ENCODE results near the gene PSME2.

PSME2 gene

DNA sequence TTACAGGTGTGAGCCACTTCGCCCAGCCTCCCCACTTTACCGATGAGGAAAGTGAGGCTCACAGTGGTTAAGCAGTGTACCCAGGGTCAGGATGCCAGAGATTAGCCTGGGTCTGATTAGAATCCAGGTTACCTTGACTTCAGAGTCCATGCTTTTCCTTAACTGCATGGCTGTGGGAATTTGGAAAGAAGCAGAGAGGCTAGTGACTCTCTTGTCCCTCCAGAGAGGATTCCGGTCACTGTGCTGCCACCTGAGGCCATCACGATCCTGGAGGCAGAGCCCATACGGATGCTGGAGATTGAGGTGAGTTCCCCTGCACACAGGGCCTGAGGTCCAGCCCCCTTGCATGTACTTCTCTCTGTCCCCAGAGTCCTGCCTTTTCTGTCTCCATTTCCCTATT is 30.2 kb upstream of the PSME2 start:
- no peak overlapping the region for H3K27ac ChIP-seq
- DNase-seq (ENCODE audit: low read depth, low spot score), result no peak
- H3K4me3 ChIP-seq, result no peak overlapping the region
- H3K9ac ChIP-seq (ENCODE audit: insufficient read length), result no peak overlapping the region
- no peaks in the 10 kb centered on the region for H3K9me3 ChIP-seq (ENCODE audit: low read depth, low read length)
- no peak for TF ChIP-seq FOXP2 (optimal IDR thresholded peaks at IDR 0.05; ENCODE audit: control extremely low read depth, extremely low read length, insufficient read depth)
- no peak for TF ChIP-seq EZH2 (IDR thresholded peaks at IDR 0.05)
- TF ChIP-seq POLR2AphosphoS5 (IDR thresholded peaks at IDR 0.05; ENCODE audit: borderline replicate concordance, low read depth, low read length), result no peak
- H3K36me3 ChIP-seq (ENCODE audit: insufficient read depth, low read length), result peaks cover 23% of the 10 kb centered on the region; the same call in 1 of the 2 replicates

- H3K4me3 ChIP-seq, result no peak overlapping the region
- no peaks in the 10 kb centered on the region for H3K36me3 ChIP-seq (ENCODE audit: insufficient read depth, low read length)
- no peaks in the 10 kb centered on the region for H3K9me3 ChIP-seq (ENCODE audit: low read depth, low read length)
- DNase-seq (ENCODE audit: low read depth, low spot score), result no peak
- H3K27ac ChIP-seq, result no peak overlapping the region
- no peak for TF ChIP-seq FOXP2 (optimal IDR thresholded peaks at IDR 0.05; ENCODE audit: control extremely low read depth, extremely low read length, insufficient read depth)
- no peak overlapping the region for H3K9ac ChIP-seq (ENCODE audit: insufficient read length)
Observed at GRCh38 chr14:24172871-24173281, 26.5 kb upstream of the PSME2 start.

DNA sequence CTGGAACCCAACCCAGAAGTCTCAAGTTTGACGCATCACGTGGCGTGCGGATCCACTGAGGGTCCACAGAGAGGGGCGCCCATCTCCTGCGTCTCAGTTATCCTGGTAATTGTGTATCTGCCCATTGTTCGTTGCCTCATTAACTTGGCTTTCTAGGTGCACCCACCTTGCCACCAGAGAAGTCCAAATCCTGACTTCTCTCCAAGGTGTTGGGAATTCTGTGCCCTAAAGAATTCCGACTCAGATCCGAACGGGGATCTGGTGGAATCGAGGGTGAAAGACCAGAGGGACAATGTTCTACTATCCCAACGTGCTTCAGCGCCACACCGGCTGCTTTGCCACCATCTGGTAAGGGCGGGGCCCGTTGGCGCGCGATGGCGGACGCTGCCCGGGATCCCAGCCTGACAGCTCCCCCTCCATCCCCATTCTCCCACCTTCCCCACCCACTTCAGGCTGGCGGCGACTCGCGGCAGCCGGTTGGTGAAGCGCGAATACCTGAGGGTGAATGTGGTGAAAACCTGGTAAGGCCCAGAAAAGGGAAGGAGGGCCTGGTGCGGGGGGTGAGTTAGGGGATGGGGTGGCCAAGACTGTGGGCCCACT is 26.0 kb upstream of the PSME2 start:
- Histone ChIP-seq H3K4me3 (no peak overlapping the region), H3K36me3 (ENCODE audit: insufficient read depth, low read length) (no peaks in the 10 kb centered on the region), H3K9me3 (ENCODE audit: low read depth, low read length) (no peaks in the 10 kb centered on the region), H3K9ac (ENCODE audit: insufficient read length) (no peak overlapping the region), H3K27ac (no peak overlapping the region)
- no peak for TF ChIP-seq EZH2 (IDR thresholded peaks at IDR 0.05)
- no peak for TF ChIP-seq POLR2AphosphoS5 (IDR thresholded peaks at IDR 0.05; ENCODE audit: borderline replicate concordance, low read depth, low read length)
- TF ChIP-seq FOXP2 (optimal IDR thresholded peaks at IDR 0.05; ENCODE audit: control extremely low read depth, extremely low read length, insufficient read depth), result no peak
- no peak for DNase-seq (ENCODE audit: low read depth, low spot score)

GRCh38 chr14:24171422-24172260 is 25.2 kb upstream of the PSME2 start, which contains the start of gene REC8:
TSS of gene REC8 (plus strand) at chr14:24172080. CDS start at chr14:24172553, 473 bp downstream.
- H3K27ac ChIP-seq, result no peak within 1 kb of the TSS
- H3K9me3 ChIP-seq (ENCODE audit: low read depth, low read length), result no peaks in the 10 kb centered on the region
- H3K9ac ChIP-seq (ENCODE audit: insufficient read length), result no peak within 1 kb of the TSS
- no peak for DNase-seq (ENCODE audit: low read depth, low spot score)
- H3K4me3 ChIP-seq, result no peak within 1 kb of the TSS
- TF ChIP-seq POLR2AphosphoS5 (IDR thresholded peaks at IDR 0.05; ENCODE audit: borderline replicate concordance, low read depth, low read length) (no peak), EZH2 (IDR thresholded peaks at IDR 0.05) (no peak), FOXP2 (optimal IDR thresholded peaks at IDR 0.05; ENCODE audit: control extremely low read depth, extremely low read length, insufficient read depth) (no peak)
- H3K36me3 ChIP-seq (ENCODE audit: insufficient read depth, low read length), result no peaks in the 10 kb centered on the region

DNA sequence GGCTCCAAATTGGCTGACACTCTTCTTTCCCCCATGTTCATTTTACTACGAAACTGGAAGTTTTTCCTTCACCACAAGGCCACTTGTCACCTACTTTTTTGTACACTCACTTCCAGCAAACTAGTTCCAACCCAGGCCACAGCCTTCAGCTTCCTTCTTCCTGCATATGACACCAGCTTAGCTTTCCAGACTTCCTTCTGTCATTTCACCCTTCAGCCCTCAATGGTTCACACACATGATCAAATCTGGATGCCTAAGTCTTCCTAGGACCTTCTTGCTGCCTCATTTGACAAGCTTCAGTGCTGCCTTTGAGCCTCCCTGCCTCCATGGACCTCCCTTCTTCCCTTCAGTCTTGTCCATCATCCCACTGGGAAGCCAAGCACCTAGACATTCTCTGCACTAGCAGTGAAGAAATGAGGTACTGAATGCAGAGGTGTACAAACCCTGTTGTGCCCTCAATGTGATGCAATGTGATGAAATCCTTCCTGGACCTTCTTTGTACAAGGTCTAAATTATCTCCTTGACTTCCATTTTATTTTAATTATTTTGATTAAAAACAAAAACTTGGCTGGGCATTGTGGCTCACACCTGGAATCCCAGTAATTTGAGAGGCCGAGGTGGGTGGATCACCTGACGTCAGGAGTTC is 21.2 kb upstream of the PSME2 start:
- Histone ChIP-seq H3K27ac (peak overlapping the region; percentile 31; the same call in 1 of the 2 replicates), H3K4me3 (no peak overlapping the region), H3K9me3 (ENCODE audit: low read depth, low read length) (no peaks in the 10 kb centered on the region), H3K9ac (ENCODE audit: insufficient read length) (no peak overlapping the region), H3K36me3 (ENCODE audit: insufficient read depth, low read length) (no peaks in the 10 kb centered on the region; the same call in 1 of the 2 replicates)
- TF ChIP-seq POLR2AphosphoS5 (IDR thresholded peaks at IDR 0.05; ENCODE audit: borderline replicate concordance, low read depth, low read length), result no peak
- TF ChIP-seq EZH2 (IDR thresholded peaks at IDR 0.05), result no peak
- TF ChIP-seq FOXP2 (optimal IDR thresholded peaks at IDR 0.05; ENCODE audit: control extremely low read depth, extremely low read length, insufficient read depth), result no peak
- DNase-seq (ENCODE audit: low read depth, low spot score), result no peak

DNA sequence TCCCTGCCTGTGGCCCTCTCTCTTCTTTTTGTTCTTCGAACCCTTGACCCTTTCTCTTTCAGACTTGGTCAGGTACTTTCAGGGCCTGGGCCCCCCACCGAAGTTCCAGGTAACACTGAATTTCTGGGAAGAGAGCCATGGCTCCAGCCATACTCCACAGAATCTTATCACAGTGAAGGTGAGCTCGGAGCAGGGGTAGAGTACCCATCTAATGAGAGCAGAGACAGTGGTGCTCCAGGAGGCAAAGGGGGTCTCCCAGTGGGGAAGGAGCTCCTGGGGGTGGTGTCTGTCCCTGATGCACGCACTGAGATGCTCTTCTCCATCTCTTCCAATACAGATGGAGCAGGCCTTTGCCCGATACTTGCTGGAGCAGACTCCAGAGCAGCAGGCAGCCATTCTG is 19.4 kb upstream of the PSME2 start:
- no peak for TF ChIP-seq FOXP2 (optimal IDR thresholded peaks at IDR 0.05; ENCODE audit: control extremely low read depth, extremely low read length, insufficient read depth)
- TF ChIP-seq EZH2 (IDR thresholded peaks at IDR 0.05), result no peak
- TF ChIP-seq POLR2AphosphoS5 (IDR thresholded peaks at IDR 0.05; ENCODE audit: borderline replicate concordance, low read depth, low read length), result no peak
- Histone ChIP-seq H3K9me3 (ENCODE audit: low read depth, low read length) (no peaks in the 10 kb centered on the region), H3K36me3 (ENCODE audit: insufficient read depth, low read length) (no peaks in the 10 kb centered on the region; the same call in 1 of the 2 replicates), H3K4me3 (no peak overlapping the region), H3K27ac (no peak overlapping the region), H3K9ac (ENCODE audit: insufficient read length) (no peak overlapping the region)
- DNase-seq (ENCODE audit: low read depth, low spot score), result no peak

GRCh38 chr14:24164518-24164991 is 18.1 kb upstream of the PSME2 start:
- peak overlapping the region; percentile 45 for H3K9ac ChIP-seq (ENCODE audit: insufficient read length)
- H3K4me3 ChIP-seq, result no peak overlapping the region
- peaks cover 11% of the 10 kb centered on the region; the same call in 1 of the 2 replicates for H3K36me3 ChIP-seq (ENCODE audit: insufficient read depth, low read length)
- no peak for TF ChIP-seq EZH2 (IDR thresholded peaks at IDR 0.05)
- TF ChIP-seq FOXP2 (optimal IDR thresholded peaks at IDR 0.05; ENCODE audit: control extremely low read depth, extremely low read length, insufficient read depth), result no peak
- TF ChIP-seq POLR2AphosphoS5 (IDR thresholded peaks at IDR 0.05; ENCODE audit: borderline replicate concordance, low read depth, low read length), result no peak
- no peaks in the 10 kb centered on the region for H3K9me3 ChIP-seq (ENCODE audit: low read depth, low read length)
- no peak overlapping the region for H3K27ac ChIP-seq
- DNase-seq (ENCODE audit: low read depth, low spot score), result no peak

GRCh38 chr14:24162093-24162492 is 15.7 kb upstream of the PSME2 start:
- TF ChIP-seq EZH2 (IDR thresholded peaks at IDR 0.05) (no peak), FOXP2 (optimal IDR thresholded peaks at IDR 0.05; ENCODE audit: control extremely low read depth, extremely low read length, insufficient read depth) (no peak), POLR2AphosphoS5 (IDR thresholded peaks at IDR 0.05; ENCODE audit: borderline replicate concordance, low read depth, low read length) (no peak)
- peak overlapping the region; percentile 78; the same call in 1 of the 2 replicates for H3K4me3 ChIP-seq
- no peaks in the 10 kb centered on the region for H3K9me3 ChIP-seq (ENCODE audit: low read depth, low read length)
- peak overlapping the region; percentile 64 for H3K9ac ChIP-seq (ENCODE audit: insufficient read length)
- no peak overlapping the region for H3K27ac ChIP-seq
- peaks cover 25% of the 10 kb centered on the region for H3K36me3 ChIP-seq (ENCODE audit: insufficient read depth, low read length)
- no peak for DNase-seq (ENCODE audit: low read depth, low spot score)
